ENCODE results near the gene D2HGDH.
"Not testable (repeated sequence)": the region's sequence is repeated elsewhere in the genome, so short reads cannot be mapped to it uniquely, and the experiment has no call there.

Gene D2HGDH

GRCh38 chr2:241811201-241811951 is 76.9 kb downstream of the D2HGDH start:
- no peak for DNase-seq

DNA sequence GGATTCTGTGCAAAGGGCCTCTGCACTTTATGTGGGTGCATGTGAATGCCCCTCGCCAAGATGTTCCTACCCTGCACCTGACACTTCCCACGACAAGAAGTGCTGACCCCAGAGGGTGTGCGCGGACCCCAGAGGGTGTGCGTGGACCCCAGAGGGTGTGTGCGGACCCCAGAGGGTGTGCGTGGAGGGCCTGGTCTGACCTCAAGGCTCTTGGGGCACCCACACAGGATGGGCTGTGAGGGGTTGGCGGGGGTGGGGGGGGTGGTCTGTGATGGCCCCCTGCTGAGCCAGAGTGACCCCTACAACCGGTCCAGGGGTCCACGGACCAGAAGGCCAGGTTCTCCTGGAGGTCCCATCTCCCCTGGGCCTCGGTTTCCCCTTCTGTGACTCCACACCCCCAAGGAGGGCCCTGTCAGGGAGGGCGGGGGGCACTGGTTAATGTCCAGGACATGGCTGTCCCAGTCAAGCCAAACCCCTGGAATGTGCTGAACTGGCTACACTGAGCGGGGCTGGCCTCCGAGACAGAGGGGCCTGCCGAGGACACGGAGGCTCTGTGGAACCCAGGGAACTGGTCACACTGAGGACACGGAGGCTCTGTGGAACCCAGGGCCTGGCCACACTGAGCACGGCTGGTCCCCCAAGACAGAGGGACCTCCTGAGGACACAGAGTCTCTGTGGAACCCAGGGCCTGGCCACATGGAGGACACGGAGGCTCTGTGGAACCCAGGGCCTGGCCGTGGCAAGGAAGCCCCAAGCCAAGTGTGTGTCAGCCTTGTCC is 77.7 kb downstream of the D2HGDH start:
- no peak for DNase-seq

DNA sequence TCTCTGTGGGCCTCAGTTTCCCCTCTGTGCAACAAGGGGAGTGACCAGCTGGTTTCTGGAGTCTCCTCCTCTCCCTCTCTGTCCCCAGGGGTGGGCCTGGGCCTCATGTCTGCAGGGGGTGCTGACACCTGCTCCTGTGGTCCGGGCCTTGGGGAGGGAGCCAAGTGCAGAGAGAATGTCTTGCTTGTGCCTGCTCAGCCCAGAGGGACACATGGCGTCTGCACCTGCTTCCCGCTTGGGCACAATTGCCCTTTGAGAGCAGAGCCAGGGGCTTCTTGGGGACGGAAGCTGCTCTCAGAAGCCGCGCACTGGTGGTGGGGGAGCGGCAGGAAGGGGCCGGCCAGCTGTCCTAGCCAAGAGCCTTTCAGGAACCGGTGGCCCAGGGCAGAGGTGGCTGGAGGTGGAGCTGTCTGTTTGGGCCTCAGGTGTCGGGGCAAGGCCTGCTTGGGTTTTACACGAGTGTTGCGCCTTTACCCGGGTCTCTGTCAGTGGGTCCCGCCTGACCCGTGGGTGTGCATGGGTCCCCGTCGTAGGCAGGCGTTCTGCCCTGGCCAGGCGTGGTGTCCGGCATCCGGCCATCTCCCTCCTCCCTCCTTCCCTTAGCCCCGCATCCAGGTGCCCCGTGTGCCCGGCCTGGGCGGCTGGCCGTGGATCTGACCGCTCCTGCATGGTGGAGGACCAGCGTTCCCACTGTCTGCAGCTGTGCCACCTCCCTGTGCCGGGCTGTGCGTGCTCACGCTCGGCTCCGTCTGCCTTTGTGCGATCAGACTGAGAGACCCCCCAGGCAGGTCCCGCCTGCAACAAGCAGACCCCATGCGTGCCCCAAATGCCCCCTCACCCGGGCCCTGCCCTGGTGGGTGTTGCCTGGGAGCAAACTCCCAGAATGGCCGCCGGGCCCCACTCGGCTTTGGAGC is 78.6 kb downstream of the D2HGDH start:
- DNase-seq, result no peak

DNA sequence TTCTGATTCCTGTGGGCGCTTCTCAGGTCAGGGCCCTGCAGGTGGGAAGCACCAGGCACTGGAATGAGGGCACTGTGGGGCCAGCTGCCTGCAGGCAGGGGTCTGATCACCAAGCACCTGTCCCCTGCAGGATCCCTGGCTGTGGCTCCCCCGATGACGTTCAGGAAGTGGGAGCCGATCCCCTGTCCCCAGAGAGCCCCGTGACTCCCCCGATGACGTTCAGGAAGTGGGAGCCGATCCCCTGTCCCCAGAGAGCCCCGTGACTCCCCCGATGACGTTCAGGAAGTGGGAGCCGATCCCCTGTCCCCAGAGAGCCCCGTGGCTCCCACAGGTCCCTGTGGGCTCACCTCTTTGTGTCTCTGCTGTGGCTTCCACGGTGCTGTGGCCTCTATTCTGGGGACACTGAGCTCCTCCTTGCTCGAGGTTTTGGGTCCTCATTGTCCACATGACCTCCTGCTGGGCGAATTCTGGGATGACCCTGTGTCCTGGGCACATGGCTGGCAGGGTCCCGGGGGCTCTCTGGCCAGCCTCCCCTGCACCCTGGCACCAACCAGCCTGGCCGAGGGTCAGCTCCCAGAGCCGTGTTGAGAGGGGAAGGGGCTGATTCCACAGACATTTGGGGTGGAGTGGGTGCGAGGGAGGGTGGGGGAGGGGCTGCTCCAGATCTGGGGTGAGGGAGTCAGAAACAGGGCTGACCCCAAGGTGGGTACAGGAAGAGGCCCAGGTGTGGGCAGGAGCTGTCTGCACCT is 79.4 kb downstream of the D2HGDH start:
- no peak for DNase-seq

DNA sequence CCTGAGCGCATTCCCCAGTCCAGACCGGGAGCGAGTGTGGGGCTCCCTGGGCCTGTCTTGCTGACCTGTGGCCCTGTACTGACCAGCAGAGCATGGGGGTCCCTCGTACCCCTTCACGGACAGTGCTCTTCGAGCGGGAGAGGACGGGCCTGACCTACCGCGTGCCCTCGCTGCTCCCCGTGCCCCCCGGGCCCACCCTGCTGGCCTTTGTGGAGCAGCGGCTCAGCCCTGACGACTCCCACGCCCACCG is 79.9 kb downstream of the D2HGDH start:
- DNase-seq, result no peak

DNA sequence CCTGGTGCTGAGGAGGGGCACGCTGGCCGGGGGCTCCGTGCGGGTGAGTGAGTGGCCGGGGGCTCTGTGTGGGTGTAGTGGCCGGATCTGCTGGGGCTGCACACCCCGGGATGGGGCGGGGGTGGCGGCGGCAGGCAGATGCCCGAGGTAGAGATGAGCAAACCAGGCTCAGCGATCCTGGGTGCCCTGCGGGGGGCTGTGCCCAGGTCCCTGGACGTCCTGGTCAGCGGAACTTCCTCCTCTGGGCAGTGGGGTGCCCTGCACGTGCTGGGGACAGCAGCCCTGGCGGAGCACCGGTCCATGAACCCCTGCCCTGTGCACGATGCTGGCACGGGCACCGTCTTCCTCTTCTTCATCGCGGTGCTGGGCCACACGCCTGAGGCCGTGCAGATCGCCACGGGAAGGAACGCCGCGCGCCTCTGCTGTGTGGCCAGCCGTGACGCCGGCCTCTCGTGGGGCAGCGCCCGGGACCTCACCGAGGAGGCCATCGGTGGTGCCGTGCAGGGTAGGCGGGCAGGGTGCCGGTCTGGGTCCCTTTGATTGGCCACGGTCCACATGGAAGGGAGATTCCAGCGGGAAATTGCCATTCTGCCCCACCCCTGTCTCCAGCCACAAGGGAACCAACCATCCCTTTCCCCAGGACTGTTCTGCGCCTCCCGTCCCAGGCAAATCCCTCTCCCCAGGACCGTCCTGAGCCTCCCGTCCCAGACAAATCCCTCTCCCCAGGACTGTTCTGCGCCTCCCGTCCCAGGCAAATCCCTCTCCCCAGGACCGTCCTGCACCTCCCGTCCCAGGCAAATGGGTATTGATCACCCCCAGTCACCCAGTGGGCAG is 80.4 kb downstream of the D2HGDH start:
- no peak for DNase-seq

- no peak for DNase-seq
Measured at GRCh38 chr2:241815477-241816430, 81.3 kb downstream of the D2HGDH start.

- DNase-seq, result no peak
Measured at GRCh38 chr2:241816431-241817121, 82.1 kb downstream of the D2HGDH start.

DNA sequence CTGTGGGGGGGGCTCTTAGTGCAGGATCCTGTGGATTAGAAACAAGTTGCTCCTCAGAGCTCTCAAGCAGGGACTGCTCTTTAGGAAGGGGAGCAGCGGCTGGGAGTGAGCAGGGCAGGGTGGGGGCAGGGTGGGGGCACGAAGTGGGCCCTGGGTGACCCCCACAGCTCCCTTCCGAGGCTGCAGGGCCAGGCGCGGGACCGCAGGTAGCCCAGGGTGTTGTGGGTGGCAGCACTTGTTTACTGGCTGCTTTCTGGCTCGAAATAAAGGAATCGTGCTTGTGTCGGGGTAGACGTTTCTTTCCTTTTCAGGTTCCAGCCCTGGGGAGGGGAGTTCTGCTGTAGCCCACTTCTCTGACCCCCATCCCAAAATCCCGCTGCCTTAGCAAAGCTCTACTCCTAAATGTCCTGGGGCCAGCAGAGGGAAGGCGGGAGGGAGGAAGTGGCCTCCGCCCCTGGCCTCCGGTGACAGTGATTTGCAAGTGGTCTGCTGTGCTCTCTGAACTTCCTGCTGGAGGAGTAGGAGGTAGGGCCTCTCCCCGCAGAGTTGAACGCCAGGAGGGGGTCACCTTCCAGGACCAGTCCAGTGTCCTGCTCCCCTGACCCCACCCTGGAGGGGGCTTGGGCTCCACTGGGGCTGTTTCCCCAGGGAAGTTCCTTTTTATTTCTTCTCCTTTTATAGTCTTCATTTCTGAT is 82.8 kb downstream of the D2HGDH start:
- DNase-seq, result no peak

DNA sequence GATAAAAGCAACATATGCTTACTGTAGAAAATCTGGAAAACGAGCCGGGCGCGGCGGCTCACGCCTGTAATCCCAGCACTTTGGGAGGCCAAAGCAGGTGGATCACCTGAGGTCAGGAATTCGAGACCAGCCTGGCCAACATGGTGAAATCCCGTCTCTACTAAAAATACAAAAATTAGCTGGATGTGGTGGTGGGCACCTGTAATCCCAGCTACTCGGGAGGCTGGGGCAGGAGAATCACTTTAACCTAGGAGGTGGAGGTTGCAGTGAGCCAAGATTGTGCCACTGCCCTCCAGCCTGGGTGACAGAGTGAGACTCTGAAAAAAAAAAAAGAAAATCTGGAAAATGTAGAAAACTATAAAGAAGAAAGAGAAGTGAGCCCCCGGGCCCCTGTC is 83.4 kb downstream of the D2HGDH start:
- not testable (repeated sequence) for DNase-seq

Measured in stimulated activated CD8-positive, alpha-beta memory T cell treated with anti-CD3 and anti-CD28 coated beads, Interleukin-4, amount 100 ng/mL, for 48 hours (primary cell).